MM.1S (cell line): ENCODE data around the gene PRMT2.

ENCODE experiments used
- DNase-seq: peaks from one replicate; pipeline ENCODE4 v3.0.0-alpha.2; 2015
- H2AFZ ChIP-seq: fragments of 300-600 bp; sonication (generic); 2 replicates; pipeline ENCODE4 v1.6.0; 2016; ENCODE audit warnings: antibody characterized with exemption, low read length
- H3F3A ChIP-seq: fragments of 300-600 bp; sonication (generic); 2 replicates; pipeline ENCODE4 v1.6.1; 2016; ENCODE audit warnings: mild to moderate bottlenecking, antibody characterized with exemption, low read length, moderate library complexity, mixed read lengths; ENCODE audit not compliant: insufficient read depth
- H3K27ac ChIP-seq: fragments of 300-600 bp; sonication (generic); 2 replicates; pipeline ENCODE4 v1.5.1; 2016; ENCODE audit warnings: mild to moderate bottlenecking, low read length
- H3K27me3 ChIP-seq: fragments of 300-600 bp; sonication (generic); replicated peaks from 2 replicates; pipeline ENCODE4 v1.6.0; 2016; ENCODE audit warnings: low read length; ENCODE audit not compliant: insufficient read depth
- H3K36me3 ChIP-seq: fragments of 300-600 bp; sonication (generic); replicated peaks from 2 replicates; pipeline ENCODE4 v1.6.1; 2016; ENCODE audit warnings: mild to moderate bottlenecking, low read length, mixed read lengths; ENCODE audit not compliant: insufficient read depth
- H3K4me1 ChIP-seq: fragments of 300-600 bp; sonication (generic); 2 replicates; pipeline ENCODE4 v1.6.1; 2016; ENCODE audit warnings: low read length, mixed read lengths
- H3K4me2 ChIP-seq: fragments of 300-600 bp; sonication (generic); 2 replicates; pipeline ENCODE4 v1.6.0; 2016; ENCODE audit warnings: low read depth, low read length
- H3K4me3 ChIP-seq: fragments of 300-600 bp; sonication (generic); 2 replicates; pipeline ENCODE4 v1.5.1; 2016; ENCODE audit warnings: low read length, mixed read lengths
- H3K79me2 ChIP-seq: fragments of 300-600 bp; sonication (generic); 2 replicates; pipeline ENCODE4 v1.6.1; 2016; ENCODE audit warnings: mixed run types, low read length, mixed read lengths
- H3K9ac ChIP-seq: fragments of 300-600 bp; sonication (generic); 2 replicates; pipeline ENCODE4 v1.6.1; 2016; ENCODE audit warnings: low read length, mixed read lengths
- H3K9me2 ChIP-seq: fragments of 300-600 bp; sonication (generic); replicated peaks from 2 replicates; pipeline ENCODE4 v1.6.1; 2016; ENCODE audit warnings: mild to moderate bottlenecking, low read length, mixed read lengths; ENCODE audit not compliant: insufficient read depth
- H3K9me3 ChIP-seq: fragments of 300-600 bp; sonication (generic); replicated peaks from 2 replicates; pipeline ENCODE4 v1.6.1; 2016; ENCODE audit warnings: mild to moderate bottlenecking, low read length, mixed read lengths; ENCODE audit not compliant: insufficient read depth
- H4K20me1 ChIP-seq: fragments of 300-600 bp; sonication (generic); 2 replicates; pipeline ENCODE4 v1.6.1; 2016; ENCODE audit warnings: mild to moderate bottlenecking, low read length, moderate library complexity, mixed read lengths; ENCODE audit not compliant: insufficient read depth
- CTCF ChIP-seq: fragments of 300-600 bp; sonication (generic); IDR thresholded peaks from 2 replicates; pipeline ENCODE4 v1.5.1; 2016; ENCODE audit warnings: antibody characterized with exemption, low read length, mixed read lengths
- EZH2 ChIP-seq: fragments of 300-600 bp; sonication (generic); optimal IDR thresholded peaks from 2 replicates; pipeline ENCODE3; 2017; ENCODE audit warnings: low read depth, mild to moderate bottlenecking, antibody characterized with exemption, low read length, mixed read lengths
- EZH2phosphoT487 ChIP-seq: fragments of 300-600 bp; sonication (generic); IDR thresholded peaks from 2 replicates; pipeline ENCODE4 v1.6.1; 2018; ENCODE audit warnings: antibody characterized with exemption, low read length

PRMT2 gene

GRCh38 chr21:46635324-46636180 is at the start of gene PRMT2:
Gene PRMT2 (plus strand): TSS chr21:46635674. CDS start chr21:46636952, 1,278 bp downstream.
- Histone ChIP-seq H3K9me3 (no peaks in the 10 kb centered on the region), H3K36me3 (no peaks in the 10 kb centered on the region), H3K4me2 (peak within 1 kb of the TSS; percentile 98), H3K9me2 (no peaks in the 10 kb centered on the region), H3K4me3 (peak within 1 kb of the TSS; percentile 80), H3K9ac (peak within 1 kb of the TSS; percentile 80), H3K27ac (peak within 1 kb of the TSS; percentile 71), H2AFZ (peak within 1 kb of the TSS; percentile 82), H3K79me2 (0 out of 2 replicates have a peak, but pooled peaks cover 3% of the 10 kb centered on the region), H3K27me3 (no peaks in the 10 kb centered on the region), H4K20me1 (no peaks in the 10 kb centered on the region), H3K4me1 (peaks cover 14% of the 10 kb centered on the region), H3F3A (no peaks in the 10 kb centered on the region)
- DNase-seq: peak; percentile 100
- TF ChIP-seq CTCF: no peak
- no peak for TF ChIP-seq EZH2
- TF ChIP-seq EZH2phosphoT487: no peak

DNA sequence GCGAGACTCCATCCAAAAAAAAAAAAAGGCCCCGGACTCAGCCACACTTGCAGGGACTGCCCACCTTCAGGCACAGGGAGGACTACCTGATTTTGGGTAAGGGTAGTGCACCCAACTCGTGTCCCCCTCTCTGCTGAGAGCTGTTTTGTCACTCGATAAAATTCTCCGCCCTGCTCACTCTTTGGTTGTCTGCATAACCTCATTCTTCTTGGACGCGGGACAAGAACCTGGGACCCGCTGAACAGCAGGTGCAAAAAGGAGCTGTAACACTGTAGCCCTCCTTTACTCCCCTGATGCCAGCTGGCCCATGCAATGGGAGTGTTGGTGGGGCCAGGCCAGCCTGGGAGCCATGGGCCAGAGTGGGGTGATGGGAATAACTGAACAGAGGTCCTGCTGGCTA is 41.2 kb upstream of the PRMT2 start:
- no peaks in the 10 kb centered on the region for H4K20me1 ChIP-seq
- H3K79me2 ChIP-seq: no peaks in the 10 kb centered on the region
- no peaks in the 10 kb centered on the region for H3K9me2 ChIP-seq
- H3K27ac ChIP-seq: no peak overlapping the region
- no peaks in the 10 kb centered on the region for H3K36me3 ChIP-seq
- no peak overlapping the region for H2AFZ ChIP-seq
- TF ChIP-seq CTCF: no peak
- TF ChIP-seq EZH2phosphoT487: no peak
- no peak overlapping the region for H3K4me3 ChIP-seq
- no peaks in the 10 kb centered on the region for H3K9me3 ChIP-seq
- no peak overlapping the region for H3K9ac ChIP-seq
- no peaks in the 10 kb centered on the region for H3K4me1 ChIP-seq
- H3F3A ChIP-seq: no peaks in the 10 kb centered on the region
- DNase-seq: no peak
- H3K27me3 ChIP-seq: peaks cover 10% of the 10 kb centered on the region
- no peak overlapping the region for H3K4me2 ChIP-seq

GRCh38 chr21:46596201-46596600 is 39.3 kb upstream of the PRMT2 start:
- Histone ChIP-seq H3K79me2 (no peaks in the 10 kb centered on the region), H3K27ac (no peak overlapping the region), H3K4me1 (no peaks in the 10 kb centered on the region), H3K9me3 (no peaks in the 10 kb centered on the region), H3K36me3 (no peaks in the 10 kb centered on the region), H2AFZ (no peak overlapping the region), H3F3A (no peaks in the 10 kb centered on the region), H3K9ac (no peak overlapping the region), H3K9me2 (no peaks in the 10 kb centered on the region), H3K4me3 (no peak overlapping the region), H4K20me1 (no peaks in the 10 kb centered on the region), H3K4me2 (no peak overlapping the region), H3K27me3 (peaks cover 17% of the 10 kb centered on the region)
- no peak for TF ChIP-seq EZH2phosphoT487
- no peak for TF ChIP-seq CTCF
- TF ChIP-seq EZH2: no peak
- no peak for DNase-seq
